ENCODE measurements around the gene PHLDB2.

PHLDB2 gene

GRCh38 chr3:111967651-111968274 lies 108.7 kb downstream of the PHLDB2 start:
- peak; percentile 77 for DNase-seq

GRCh38 chr3:111968319-111969054 lies 109.4 kb downstream of the PHLDB2 start:
- no peak for DNase-seq

GRCh38 chr3:111970376-111970775 lies 111.3 kb downstream of the PHLDB2 start:
- no peak for DNase-seq

- no peak for DNase-seq
Measured at GRCh38 chr3:111971533-111972130, 112.6 kb downstream of the PHLDB2 start.

- DNase-seq, result no peak
Measured at GRCh38 chr3:111972891-111973290, 113.8 kb downstream of the PHLDB2 start.

- DNase-seq, result no peak
Measured at GRCh38 chr3:111975131-111975530, 116.1 kb downstream of the PHLDB2 start.

GRCh38 chr3:111976254-111976653 lies 117.2 kb downstream of the PHLDB2 start:
- no peak for DNase-seq

GRCh38 chr3:111978583-111979433 lies 119.7 kb downstream of the PHLDB2 start, which contains the start of gene ABHD10:
TSS of gene ABHD10 (plus strand) at chr3:111979026. CDS start at chr3:111979062, 36 bp downstream.
- peak; percentile 98 for DNase-seq

- DNase-seq, result no peak
Measured at GRCh38 chr3:111979434-111980038, 120.5 kb downstream of the PHLDB2 start.

- peak; percentile 61 for DNase-seq
Measured at GRCh38 chr3:111980716-111981456, 121.8 kb downstream of the PHLDB2 start.

GRCh38 chr3:111981457-111981763 lies 122.3 kb downstream of the PHLDB2 start:
- no peak for DNase-seq

- no peak for DNase-seq
Measured at GRCh38 chr3:111984636-111985298, 125.7 kb downstream of the PHLDB2 start.

- DNase-seq, result no peak
Measured at GRCh38 chr3:111986800-111987199, 127.7 kb downstream of the PHLDB2 start.

GRCh38 chr3:111989061-111989678 lies 130.1 kb downstream of the PHLDB2 start:
- DNase-seq, result no peak

- no peak for DNase-seq
Measured at GRCh38 chr3:111993038-111993437, 134.0 kb downstream of the PHLDB2 start.

- DNase-seq, result no peak
Measured at GRCh38 chr3:111998636-111999483, 139.8 kb downstream of the PHLDB2 start, which contains the start of gene TAGLN3. TSS of gene TAGLN3 (plus strand) at chr3:111998922. CDS start at chr3:111999423, 501 bp downstream.

GRCh38 chr3:111999484-112000324 lies 140.6 kb downstream of the PHLDB2 start:
- DNase-seq, result no peak

- DNase-seq, result no peak
Measured at GRCh38 chr3:112000367-112000771, 141.3 kb downstream of the PHLDB2 start.

- DNase-seq, result no peak
Measured at GRCh38 chr3:112000966-112001365, 141.9 kb downstream of the PHLDB2 start.

All from stimulated activated CD4-positive, alpha-beta T cell treated with anti-CD3 and anti-CD28 coated beads, Interleukin-4, amount 100 ng/mL, for 1 hour (primary cell).